Activated T-cell treated with anti-CD3 and anti-CD28 coated beads for 24 hours (primary cell): Measurements from ENCODE around the gene ANKRD53.
A peak's percentile ranks its signal among the peaks of the same experiment; 100 is the strongest.

Experiments
- DNase-seq: peaks from one replicate; pipeline ENCODE4 v3.0.0-alpha.2; 2020; ENCODE audit warnings: low read depth

ANKRD53 gene

GRCh38 chr2:70944111-70944690 is 34.2 kb upstream of the ANKRD53 start:
- DNase-seq: no peak

GRCh38 chr2:70946832-70947442 is 31.5 kb upstream of the ANKRD53 start:
- DNase-seq: peak; percentile 30

- no peak for DNase-seq
These were observed 30.8 kb upstream of the ANKRD53 start for GRCh38 chr2:70947556-70948184.

GRCh38 chr2:70948337-70949003 is 30.0 kb upstream of the ANKRD53 start:
- peak; percentile 76 for DNase-seq

GRCh38 chr2:70949086-70949485 is 29.3 kb upstream of the ANKRD53 start:
- DNase-seq: no peak

GRCh38 chr2:70954886-70955285 is 23.5 kb upstream of the ANKRD53 start:
- no peak for DNase-seq

GRCh38 chr2:70956141-70956540 is 22.3 kb upstream of the ANKRD53 start:
- DNase-seq: no peak

- no peak for DNase-seq
These were observed 20.6 kb upstream of the ANKRD53 start for GRCh38 chr2:70957798-70958197.

- no peak for DNase-seq
These were observed 19.7 kb upstream of the ANKRD53 start for GRCh38 chr2:70958759-70959158.

- no peak for DNase-seq
These were observed 19.1 kb upstream of the ANKRD53 start for GRCh38 chr2:70959271-70959761.

GRCh38 chr2:70959851-70960832 is 18.3 kb upstream of the ANKRD53 start:
- DNase-seq: no peak

GRCh38 chr2:70960833-70961647 is 17.4 kb upstream of the ANKRD53 start:
- no peak for DNase-seq

- DNase-seq: no peak
These were observed 16.8 kb upstream of the ANKRD53 start for GRCh38 chr2:70961648-70961994.

- DNase-seq: no peak
These were observed 16.1 kb upstream of the ANKRD53 start for GRCh38 chr2:70962211-70962884.

- DNase-seq: no peak
These were observed 15.2 kb upstream of the ANKRD53 start for GRCh38 chr2:70962885-70963878.

GRCh38 chr2:70964133-70964532 is 14.3 kb upstream of the ANKRD53 start:
- no peak for DNase-seq

- DNase-seq: peak; percentile 79
These were observed 13.6 kb upstream of the ANKRD53 start for GRCh38 chr2:70964596-70965386.

GRCh38 chr2:70965506-70965905 is 12.9 kb upstream of the ANKRD53 start:
- no peak for DNase-seq
